K562 (cell line): ENCODE results near the gene OXSM. TPM values are rescaled to one million over a fixed set of nuclear protein-coding genes. Genes with fewer than 3 reads are reported as not detected.

Source experiments
- E2F3 ChIP-seq: fragments of 250-450 bp; sonication (Bioruptor Pico); IDR thresholded peaks from 2 replicates; pipeline ENCODE4 v1.4.0; 2020; ENCODE audit warnings: mild to moderate bottlenecking
- E2F8 ChIP-seq: fragments of 450-650 bp; IDR thresholded peaks from 2 replicates; pipeline ENCODE4 v1.7.1; 2018; ENCODE audit warnings: mild to moderate bottlenecking, low read depth; ENCODE audit not compliant: partially characterized antibody
- IFI16 ChIP-seq: fragments of 250-450 bp; sonication (Bioruptor Pico); IDR thresholded peaks from 2 replicates; pipeline ENCODE4 v2.1.2; 2022; ENCODE audit warnings: mild to moderate bottlenecking, inconsistent platforms
- KLF1 ChIP-seq: fragments of 450-650 bp; IDR thresholded peaks from 2 replicates; pipeline ENCODE4 v1.6.1; 2016; ENCODE audit warnings: missing genetic modification characterization, missing compliant biosample characterization
- PHF20 ChIP-seq: fragments of 450-650 bp; IDR thresholded peaks from 2 replicates; pipeline ENCODE4 v1.6.1; 2018; ENCODE audit not compliant: partially characterized antibody
- RBM34 ChIP-seq: fragments of 200-400 bp; formaldehyde crosslinking; IDR thresholded peaks from 2 replicates; pipeline ENCODE4 v1.6.1; 2018; ENCODE audit warnings: low read length, borderline replicate concordance; ENCODE audit not compliant: insufficient read depth
- SMARCB1 ChIP-seq: IDR thresholded peaks from 2 replicates; pipeline ENCODE4 v1.6.1; 2011; ENCODE audit warnings: improper control_type of control experiment, low read depth; ENCODE audit not compliant: insufficient read length
- SUPT5H ChIP-seq: fragments of 450-650 bp; IDR thresholded peaks from 2 replicates; pipeline ENCODE4 v1.6.1; 2016
- TFAM ChIP-seq: fragments of 250-450 bp; sonication (Bioruptor Pico); conservative IDR thresholded peaks from 2 replicates; pipeline ENCODE4 v1.5.0; 2021; ENCODE audit warnings: mild to moderate bottlenecking, moderate library complexity
- TRIM28 ChIP-seq: fragments of 450-650 bp; IDR thresholded peaks from 2 replicates; pipeline ENCODE4 v1.6.1; 2017
- polyA plus RNA-seq, 8 experiments: library from polyadenylated mRNA; depleted of rRNA in 4 of 8; stranded (reverse) in 5 of 8; unstranded in 3 of 8; fragments of >200 nt; fragmentation: Nextera tagmentation in 2 of 8; fragmentation: Illumina TruSeq in 1 of 8; extraction: Ambion mirVana in 2 of 8; extraction: Trizol in 1 of 8; gene quantifications; 2 replicates each; pipeline versions ENCODE4 v1.2.1 to v1.2.3, GENCODE V29; 2011 to 2014; ENCODE audit warnings: inconsistent platforms in 1 of 8, missing spikeins in 1 of 8
- total RNA-seq, 7 experiments: library from RNA; depleted of rRNA in 6 of 7; stranded (reverse); fragments of >200 nt in 6 of 7; fragmentation: Illumina TruSeq in 2 of 7; extraction: Trizol in 2 of 7; gene quantifications; 2 replicates each; pipeline versions ENCODE4 v1.2.1 to v1.2.3, GENCODE V29; 2011 to 2021; ENCODE audit warnings: low replicate concordance in 1 of 7
- TF ChIP-seq, protein P1 (sequence below), 2 experiments: fragments of 450-650 bp in 1 of 2; IDR thresholded peaks; 2 replicates each; pipeline ENCODE4 v1.6.1; 2011 to 2017; ENCODE audit warnings: low read depth in 2 of 2, antibody characterized with exemption in 1 of 2, borderline replicate concordance in 1 of 2, low read length in 1 of 2, mild to moderate bottlenecking in 1 of 2, mixed read lengths in 1 of 2; ENCODE audit not compliant: control insufficient read depth in 1 of 2

Gene OXSM
- total and polyA plus RNA-seq, 9 of the 15 experiments (the other 6 are each of a cell fraction or from before 2014, with no cell fraction given), result 24.0 to 107 (median 34.0) TPM

- TF ChIP-seq, protein P1, sequence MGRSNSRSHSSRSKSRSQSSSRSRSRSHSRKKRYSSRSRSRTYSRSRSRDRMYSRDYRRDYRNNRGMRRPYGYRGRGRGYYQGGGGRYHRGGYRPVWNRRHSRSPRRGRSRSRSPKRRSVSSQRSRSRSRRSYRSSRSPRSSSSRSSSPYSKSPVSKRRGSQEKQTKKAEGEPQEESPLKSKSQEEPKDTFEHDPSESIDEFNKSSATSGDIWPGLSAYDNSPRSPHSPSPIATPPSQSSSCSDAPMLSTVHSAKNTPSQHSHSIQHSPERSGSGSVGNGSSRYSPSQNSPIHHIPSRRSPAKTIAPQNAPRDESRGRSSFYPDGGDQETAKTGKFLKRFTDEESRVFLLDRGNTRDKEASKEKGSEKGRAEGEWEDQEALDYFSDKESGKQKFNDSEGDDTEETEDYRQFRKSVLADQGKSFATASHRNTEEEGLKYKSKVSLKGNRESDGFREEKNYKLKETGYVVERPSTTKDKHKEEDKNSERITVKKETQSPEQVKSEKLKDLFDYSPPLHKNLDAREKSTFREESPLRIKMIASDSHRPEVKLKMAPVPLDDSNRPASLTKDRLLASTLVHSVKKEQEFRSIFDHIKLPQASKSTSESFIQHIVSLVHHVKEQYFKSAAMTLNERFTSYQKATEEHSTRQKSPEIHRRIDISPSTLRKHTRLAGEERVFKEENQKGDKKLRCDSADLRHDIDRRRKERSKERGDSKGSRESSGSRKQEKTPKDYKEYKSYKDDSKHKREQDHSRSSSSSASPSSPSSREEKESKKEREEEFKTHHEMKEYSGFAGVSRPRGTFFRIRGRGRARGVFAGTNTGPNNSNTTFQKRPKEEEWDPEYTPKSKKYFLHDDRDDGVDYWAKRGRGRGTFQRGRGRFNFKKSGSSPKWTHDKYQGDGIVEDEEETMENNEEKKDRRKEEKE (IDR thresholded peaks at IDR 0.05; ENCODE audit: borderline replicate concordance in 1 of 2, control insufficient read depth in 1 of 2, low read depth in 2 of 2, low read length in 1 of 2), result no peak
- TF ChIP-seq TFAM (CRISPR knock-in tag) (no peak), TRIM28 (no peak), SMARCB1 (no peak), SUPT5H (no peak), E2F8 (no peak), IFI16 (no peak), PHF20 (no peak), E2F3 (CRISPR knock-in tag) (no peak), KLF1 (tag) (no peak), RBM34 (no peak)
These were observed 28.4 kb downstream of the OXSM start (continued) for GRCh38 chr3:25818335-25818734.
